GM23248 (cell line): ENCODE results near the gene RPUSD2. TPM values are rescaled to one million over a fixed set of nuclear protein-coding genes. Genes with fewer than 3 reads are reported as not detected.

Experiments used
- DNase-seq: peaks from one replicate; pipeline ENCODE4 v3.0.0-alpha.2; 2015
- H2AFZ ChIP-seq: fragments of 200-600 bp; sonication (generic); 2 replicates; pipeline ENCODE4 v1.6.1; 2016; ENCODE audit warnings: antibody characterized with exemption
- H3F3A ChIP-seq: fragments of 200-600 bp; sonication (generic); 2 replicates; pipeline ENCODE4 v1.6.1; 2016; ENCODE audit warnings: mild to moderate bottlenecking, antibody characterized with exemption, mixed run types; ENCODE audit not compliant: insufficient read depth
- H3K27ac ChIP-seq: fragments of 200-600 bp; sonication (generic); 2 replicates; pipeline ENCODE4 v1.5.1; 2016; ENCODE audit warnings: mild to moderate bottlenecking
- H3K27me3 ChIP-seq: fragments of 200-600 bp; sonication (generic); replicated peaks from 2 replicates; pipeline ENCODE4 v1.6.1; 2016; ENCODE audit warnings: mild to moderate bottlenecking; ENCODE audit not compliant: insufficient read depth
- H3K36me3 ChIP-seq: fragments of 200-600 bp; sonication (generic); 2 replicates; pipeline ENCODE4 v1.6.1; 2016; ENCODE audit warnings: low read depth, mild to moderate bottlenecking
- H3K4me1 ChIP-seq: fragments of 200-600 bp; sonication (generic); 2 replicates; pipeline ENCODE4 v1.6.1; 2016; ENCODE audit warnings: mild to moderate bottlenecking; ENCODE audit not compliant: insufficient read depth
- H3K4me2 ChIP-seq: fragments of 200-600 bp; sonication (generic); one replicate; pipeline ENCODE4 v1.6.1; 2016; ENCODE audit warnings: mild to moderate bottlenecking; ENCODE audit not compliant: unreplicated experiment
- H3K4me3 ChIP-seq: fragments of 200-600 bp; sonication (generic); 2 replicates; pipeline ENCODE4 v1.5.1; 2016; ENCODE audit warnings: mild to moderate bottlenecking
- H3K79me2 ChIP-seq: fragments of 200-600 bp; sonication (generic); 2 replicates; pipeline ENCODE4 v1.6.1; 2016; ENCODE audit warnings: mild to moderate bottlenecking; ENCODE audit not compliant: insufficient read depth
- H3K9ac ChIP-seq: fragments of 200-600 bp; sonication (generic); 2 replicates; pipeline ENCODE4 v1.6.1; 2016; ENCODE audit warnings: mild to moderate bottlenecking
- H3K9me2 ChIP-seq: fragments of 200-600 bp; sonication (generic); 2 replicates; pipeline ENCODE4 v1.6.1; 2016; ENCODE audit warnings: mixed run types, mild to moderate bottlenecking, moderate library complexity; ENCODE audit not compliant: insufficient read depth
- H3K9me3 ChIP-seq: fragments of 200-600 bp; sonication (generic); one replicate; pipeline ENCODE4 v1.6.1; 2017; ENCODE audit warnings: low read depth
- H4K20me1 ChIP-seq: fragments of 200-600 bp; sonication (generic); 2 replicates; pipeline ENCODE4 v1.6.0; 2016; ENCODE audit not compliant: insufficient read depth
- EZH2 ChIP-seq: fragments of 200-600 bp; sonication (generic); IDR thresholded peaks from 2 replicates; pipeline ENCODE4 v1.6.1; 2018; ENCODE audit warnings: antibody characterized with exemption, mild to moderate bottlenecking; ENCODE audit not compliant: insufficient read depth, poor library complexity, severe bottlenecking
- EZH2phosphoT487 ChIP-seq: fragments of 200-600 bp; sonication (generic); IDR thresholded peaks from 2 replicates; pipeline ENCODE4 v1.6.1; 2018; ENCODE audit warnings: antibody characterized with exemption, moderate library complexity, mild to moderate bottlenecking, low read depth; ENCODE audit not compliant: insufficient read depth
- WGBS, 2 experiments: methylation state at CpG; one replicate each; pipeline ENCODE4 v1.1.6; 2015 to 2017; ENCODE audit warnings: low lambda C conversion rate in 2 of 2, low coverage in 1 of 2; ENCODE audit errors: missing lambda C conversion rate in 2 of 2; 5-methylcytosine and 5-hydroxymethylcytosine counted together
- in situ Hi-C: fragments of 300-500 bp; cut with MboI; formaldehyde crosslinking; loops from 2 replicates; pipeline ENCODE4 v1.15.0; 2020
- polyA plus RNA-seq: library from polyadenylated mRNA; unstranded; fragments of >200 nt; fragmentation: Nextera tagmentation; extraction: Ambion mirVana; gene quantifications from 2 replicates; pipeline ENCODE4 v1.2.1, GENCODE V29; 2016
- small RNA-seq: library from RNA; depleted of rRNA; stranded (forward); fragments of <200 nt; gene quantifications from one replicate; pipeline ENCODE3, GENCODE V24; 2014; ENCODE audit warnings: low read depth, low replicate concordance
- total RNA-seq: library from RNA; depleted of rRNA; stranded (reverse); fragments of >200 nt; shearing (Covaris generic); gene quantifications from 2 replicates; pipeline ENCODE4 v1.2.3, GENCODE V29; 2014; rRNA removed

The RPUSD2 gene
- total and polyA plus RNA-seq, 2 experiments from 2014 or later, result 9.6 to 12.8 TPM

GRCh38 chr15:40603935-40604334 lies 34.8 kb downstream of the RPUSD2 start:
- Histone ChIP-seq H3K9ac (no peak overlapping the region), H3K79me2 (peaks cover 50% of the 10 kb centered on the region), H4K20me1 (no peaks in the 10 kb centered on the region), H3K27ac (no peak overlapping the region), H2AFZ (peak overlapping the region; percentile 40; the same call in 1 of the 2 replicates), H3K4me3 (no peak overlapping the region), H3K9me3 (no peaks in the 10 kb centered on the region), H3K36me3 (no peaks in the 10 kb centered on the region), H3K27me3 (no peaks in the 10 kb centered on the region), H3K4me1 (no peaks in the 10 kb centered on the region), H3K9me2 (no peaks in the 10 kb centered on the region), H3F3A (no peaks in the 10 kb centered on the region), H3K4me2 (no peak overlapping the region)
- in situ Hi-C loops, result no loop called here
- DNase-seq, result no peak
- no peak for TF ChIP-seq EZH2

GRCh38 chr15:40613080-40613479 lies 44.0 kb downstream of the RPUSD2 start:
- in situ Hi-C loops, result no loop called here
- Histone ChIP-seq H3K4me2 (no peak overlapping the region), H3K4me1 (no peaks in the 10 kb centered on the region), H3K27ac (no peak overlapping the region), H4K20me1 (no peaks in the 10 kb centered on the region), H2AFZ (no peak overlapping the region), H3K9me2 (no peaks in the 10 kb centered on the region), H3K79me2 (no peaks in the 10 kb centered on the region), H3K4me3 (no peak overlapping the region), H3K9me3 (no peaks in the 10 kb centered on the region), H3K27me3 (no peaks in the 10 kb centered on the region), H3F3A (no peaks in the 10 kb centered on the region), H3K36me3 (no peaks in the 10 kb centered on the region), H3K9ac (no peak overlapping the region)
- 76 to 79% methylated on average over 5 of the region's 5 CpGs for WGBS, 2 experiments
- no peak for TF ChIP-seq EZH2phosphoT487
- no peak for TF ChIP-seq EZH2
- DNase-seq, result no peak

GRCh38 chr15:40618023-40618422 lies 48.9 kb downstream of the RPUSD2 start:
- WGBS, 2 experiments, result 97 to 100% methylated on average over 2 of the region's 2 CpGs

GRCh38 chr15:40618906-40619305 lies 49.8 kb downstream of the RPUSD2 start:
- H3K9ac ChIP-seq, result no peak overlapping the region
- DNase-seq, result peak; percentile 4
- H3F3A ChIP-seq, result no peaks in the 10 kb centered on the region
- H3K27ac ChIP-seq, result no peak overlapping the region
- H3K4me1 ChIP-seq, result peaks cover 3% of the 10 kb centered on the region; the same call in 1 of the 2 replicates
- no peaks in the 10 kb centered on the region for H3K9me3 ChIP-seq
- H3K27me3 ChIP-seq, result no peaks in the 10 kb centered on the region
- no peaks in the 10 kb centered on the region for H3K36me3 ChIP-seq
- no peak overlapping the region for H2AFZ ChIP-seq
- in situ Hi-C loops, result no loop called here
- no peaks in the 10 kb centered on the region for H4K20me1 ChIP-seq
- H3K4me2 ChIP-seq, result no peak overlapping the region
- no peak overlapping the region for H3K4me3 ChIP-seq
- TF ChIP-seq EZH2, result no peak
- no peak for TF ChIP-seq EZH2phosphoT487
- no peaks in the 10 kb centered on the region for H3K9me2 ChIP-seq
- H3K79me2 ChIP-seq, result no peaks in the 10 kb centered on the region

More at GRCh38 chr15:40618023-40618422, 48.9 kb downstream of the RPUSD2 start:
- no peaks in the 10 kb centered on the region for H3F3A ChIP-seq
- no peak for DNase-seq
- H4K20me1 ChIP-seq, result no peaks in the 10 kb centered on the region
- H3K9me2 ChIP-seq, result no peaks in the 10 kb centered on the region
- in situ Hi-C loops, result no loop called here
- H3K27ac ChIP-seq, result no peak overlapping the region
- no peaks in the 10 kb centered on the region for H3K79me2 ChIP-seq
- TF ChIP-seq EZH2phosphoT487, result no peak
- TF ChIP-seq EZH2, result no peak
- no peaks in the 10 kb centered on the region for H3K9me3 ChIP-seq
- no peaks in the 10 kb centered on the region for H3K36me3 ChIP-seq
- no peak overlapping the region for H2AFZ ChIP-seq
- H3K4me2 ChIP-seq, result no peak overlapping the region
- no peak overlapping the region for H3K4me3 ChIP-seq
- H3K9ac ChIP-seq, result no peak overlapping the region
- peaks cover 3% of the 10 kb centered on the region; the same call in 1 of the 2 replicates for H3K4me1 ChIP-seq
- H3K27me3 ChIP-seq, result no peaks in the 10 kb centered on the region

- H3K27ac ChIP-seq, result no peak overlapping the region
- in situ Hi-C loops, result no loop called here
- H3K9me3 ChIP-seq, result no peaks in the 10 kb centered on the region
- no peak overlapping the region for H2AFZ ChIP-seq
- no peak overlapping the region for H3K4me2 ChIP-seq
- no peaks in the 10 kb centered on the region for H3K79me2 ChIP-seq
- DNase-seq, result no peak
- TF ChIP-seq EZH2 (no peak), EZH2phosphoT487 (no peak)
- 97% methylated on average over 2 of the region's 2 CpGs for WGBS, 2 experiments
- H3K4me1 ChIP-seq, result peaks cover 3% of the 10 kb centered on the region; the same call in 1 of the 2 replicates
- no peak overlapping the region for H3K9ac ChIP-seq
- H3K9me2 ChIP-seq, result no peaks in the 10 kb centered on the region
- no peaks in the 10 kb centered on the region for H4K20me1 ChIP-seq
- H3K27me3 ChIP-seq, result no peaks in the 10 kb centered on the region
- no peaks in the 10 kb centered on the region for H3F3A ChIP-seq
- H3K4me3 ChIP-seq, result no peak overlapping the region
- no peaks in the 10 kb centered on the region; the same call in 1 of the 2 replicates for H3K36me3 ChIP-seq
Observed at GRCh38 chr15:40623361-40623760, 54.3 kb downstream of the RPUSD2 start.

Small RNA genes lying within 50 kb of the gene (small RNA-seq; reads per million reads assigned to genes)
- gene RF00017 (not detected), gene RN7SL376P (not detected), gene RNU6-516P (not detected)

Other genes with a start within 250 kb of the RPUSD2 start
- 16.6 and 19.9 TPM in 2 replicates for gene INAFM2, start 245.6 kb upstream of the RPUSD2 start, total RNA-seq
- 3.9 and 4.5 TPM in 2 replicates for gene INAFM2, start 245.6 kb upstream of the RPUSD2 start, polyA plus RNA-seq
- gene CCDC9B, start 228.4 kb upstream of the RPUSD2 start, total RNA-seq, result 16.9 and 19.6 TPM in 2 replicates
- 28.8 and 33.1 TPM in 2 replicates for gene CCDC9B, start 228.4 kb upstream of the RPUSD2 start, polyA plus RNA-seq
- gene PHGR1, start 218.3 kb upstream of the RPUSD2 start, total RNA-seq, result not detected in 2 replicates
- gene PHGR1, start 218.3 kb upstream of the RPUSD2 start, polyA plus RNA-seq, result not detected in 2 replicates
- gene DISP2, start 211.1 kb upstream of the RPUSD2 start, total RNA-seq, result 0.11 and 0.13 TPM in 2 replicates
- gene DISP2, start 211.1 kb upstream of the RPUSD2 start, polyA plus RNA-seq, result 0.13 and 0.51 TPM in 2 replicates
- 31.1 and 35.8 TPM in 2 replicates for gene KNSTRN, start 186.6 kb upstream of the RPUSD2 start, total RNA-seq
- gene KNSTRN, start 186.6 kb upstream of the RPUSD2 start, polyA plus RNA-seq, result 37.7 and 37.8 TPM in 2 replicates
- gene IVD, start 163.5 kb upstream of the RPUSD2 start, total RNA-seq, result 24.4 and 28.2 TPM in 2 replicates
- gene IVD, start 163.5 kb upstream of the RPUSD2 start, polyA plus RNA-seq, result 49.6 and 50.1 TPM in 2 replicates
- gene BAHD1, start 128.3 kb upstream of the RPUSD2 start, total RNA-seq, result 10.3 and 22.0 TPM in 2 replicates
- gene BAHD1, start 128.3 kb upstream of the RPUSD2 start, polyA plus RNA-seq, result 2.0 and 2.3 TPM in 2 replicates
- gene CHST14, start 98.3 kb upstream of the RPUSD2 start, total RNA-seq, result 26.1 and 26.6 TPM in 2 replicates
- gene CHST14, start 98.3 kb upstream of the RPUSD2 start, polyA plus RNA-seq, result 18.7 and 21.2 TPM in 2 replicates
- gene CCDC32, start 4.3 kb upstream of the RPUSD2 start, total RNA-seq, result 25.7 and 44.7 TPM in 2 replicates
- gene CCDC32, start 4.3 kb upstream of the RPUSD2 start, polyA plus RNA-seq, result 26.2 and 29.5 TPM in 2 replicates
- gene KNL1, start 24.9 kb downstream of the RPUSD2 start, total RNA-seq, result 14.5 and 19.1 TPM in 2 replicates
- 5.7 and 6.4 TPM in 2 replicates for gene KNL1, start 24.9 kb downstream of the RPUSD2 start, polyA plus RNA-seq
- gene RAD51, start 125.9 kb downstream of the RPUSD2 start, total RNA-seq, result 5.1 and 7.1 TPM in 2 replicates
- gene RAD51, start 125.9 kb downstream of the RPUSD2 start, polyA plus RNA-seq, result 12.1 and 14.6 TPM in 2 replicates
- 25.9 and 30.0 TPM in 2 replicates for gene RMDN3, start 186.0 kb downstream of the RPUSD2 start, total RNA-seq
- gene RMDN3, start 186.0 kb downstream of the RPUSD2 start, polyA plus RNA-seq, result 41.4 TPM in 2 replicates
- 0.54 and 8.9 TPM in 2 replicates for gene GCHFR, start 194.8 kb downstream of the RPUSD2 start, total RNA-seq
- 1.8 and 2.3 TPM in 2 replicates for gene GCHFR, start 194.8 kb downstream of the RPUSD2 start, polyA plus RNA-seq
- not detected in 2 replicates for gene C15orf62, start 200.7 kb downstream of the RPUSD2 start, total RNA-seq
- gene C15orf62, start 200.7 kb downstream of the RPUSD2 start, polyA plus RNA-seq, result 0.11 and 0.28 TPM in 2 replicates
- gene ZFYVE19, start 237.8 kb downstream of the RPUSD2 start, total RNA-seq, result 24.2 and 33.5 TPM in 2 replicates
- 11.7 and 15.0 TPM in 2 replicates for gene ZFYVE19, start 237.8 kb downstream of the RPUSD2 start, polyA plus RNA-seq
- 13.4 and 64.4 TPM in 2 replicates for gene DNAJC17, start 238.2 kb downstream of the RPUSD2 start, total RNA-seq
- gene DNAJC17, start 238.2 kb downstream of the RPUSD2 start, polyA plus RNA-seq, result 36.4 and 44.6 TPM in 2 replicates